ENCODE data around the gene ABCD1.

The ABCD1 gene

DNA sequence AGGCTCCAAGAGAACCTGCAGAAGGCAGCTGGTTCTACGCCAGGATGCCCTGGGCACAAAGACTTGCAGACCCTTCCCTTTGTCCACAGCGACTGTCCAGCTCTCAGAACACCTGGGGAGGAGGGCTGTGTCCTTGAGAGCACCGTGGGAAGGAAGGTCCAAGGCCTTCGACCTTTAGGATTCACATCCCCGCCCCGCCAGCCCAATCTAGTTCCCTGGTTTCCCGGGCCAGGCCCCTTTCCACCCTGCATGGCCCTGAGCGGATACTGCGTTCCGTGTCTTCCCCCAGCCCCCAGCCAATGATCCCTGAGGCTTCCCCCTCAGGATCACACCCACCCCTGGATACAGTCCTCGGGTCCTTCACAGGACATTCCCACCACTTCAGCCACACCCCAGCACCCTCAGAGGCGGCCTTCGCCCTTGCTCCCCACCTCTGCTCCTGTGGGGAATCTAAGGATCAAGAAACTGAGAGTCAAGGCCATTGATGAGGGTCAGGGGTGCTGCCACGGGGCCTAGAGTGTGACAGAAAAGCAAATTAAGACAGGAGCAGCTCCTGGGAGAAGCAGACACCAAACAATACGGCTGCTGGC is 9.1 kb downstream of the ABCD1 start:
- TF ChIP-seq, protein P1, sequence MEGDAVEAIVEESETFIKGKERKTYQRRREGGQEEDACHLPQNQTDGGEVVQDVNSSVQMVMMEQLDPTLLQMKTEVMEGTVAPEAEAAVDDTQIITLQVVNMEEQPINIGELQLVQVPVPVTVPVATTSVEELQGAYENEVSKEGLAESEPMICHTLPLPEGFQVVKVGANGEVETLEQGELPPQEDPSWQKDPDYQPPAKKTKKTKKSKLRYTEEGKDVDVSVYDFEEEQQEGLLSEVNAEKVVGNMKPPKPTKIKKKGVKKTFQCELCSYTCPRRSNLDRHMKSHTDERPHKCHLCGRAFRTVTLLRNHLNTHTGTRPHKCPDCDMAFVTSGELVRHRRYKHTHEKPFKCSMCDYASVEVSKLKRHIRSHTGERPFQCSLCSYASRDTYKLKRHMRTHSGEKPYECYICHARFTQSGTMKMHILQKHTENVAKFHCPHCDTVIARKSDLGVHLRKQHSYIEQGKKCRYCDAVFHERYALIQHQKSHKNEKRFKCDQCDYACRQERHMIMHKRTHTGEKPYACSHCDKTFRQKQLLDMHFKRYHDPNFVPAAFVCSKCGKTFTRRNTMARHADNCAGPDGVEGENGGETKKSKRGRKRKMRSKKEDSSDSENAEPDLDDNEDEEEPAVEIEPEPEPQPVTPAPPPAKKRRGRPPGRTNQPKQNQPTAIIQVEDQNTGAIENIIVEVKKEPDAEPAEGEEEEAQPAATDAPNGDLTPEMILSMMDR (IDR thresholded peaks at IDR 0.05; ENCODE audit: poor library complexity, severe bottlenecking): no peak
- Histone ChIP-seq H3K27me3 (ENCODE audit: insufficient read depth, poor library complexity, severe bottlenecking) (no peaks in the 10 kb centered on the region), H3K4me3 (ENCODE audit: severe bottlenecking) (no peak overlapping the region), H3K27ac (ENCODE audit: poor library complexity, severe bottlenecking) (no peak overlapping the region), H3K9me3 (ENCODE audit: severe bottlenecking) (no peaks in the 10 kb centered on the region), H3K36me3 (ENCODE audit: low read depth) (no peaks in the 10 kb centered on the region), H3K4me1 (ENCODE audit: insufficient read depth, poor library complexity, severe bottlenecking) (no peaks in the 10 kb centered on the region)
- ATAC-seq (ENCODE audit: low read depth) (no peak), DNase-seq (ENCODE audit: low spot score) (no peak)

DNA sequence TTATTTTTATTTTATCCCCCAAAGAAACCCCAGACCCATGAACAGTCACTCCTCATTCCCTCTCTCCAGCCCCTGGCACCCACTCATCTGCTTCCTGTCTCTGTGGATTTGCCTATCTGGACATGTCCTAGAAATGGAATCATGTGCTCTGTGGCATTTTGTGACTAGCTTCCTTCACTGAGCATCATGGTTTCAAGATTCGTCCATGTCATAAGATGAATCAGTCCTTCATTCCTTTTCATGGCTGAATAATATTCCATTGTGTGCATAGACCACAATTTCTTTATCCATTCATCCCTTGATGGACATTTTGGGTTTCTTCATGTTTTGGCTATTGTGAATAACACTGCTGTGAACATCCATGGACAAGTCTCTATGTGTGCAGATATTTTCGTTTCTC is 10.2 kb downstream of the ABCD1 start:
- Histone ChIP-seq H3K4me1 (ENCODE audit: insufficient read depth, poor library complexity, severe bottlenecking) (no peaks in the 10 kb centered on the region), H3K4me3 (ENCODE audit: severe bottlenecking) (no peak overlapping the region), H3K27me3 (ENCODE audit: insufficient read depth, poor library complexity, severe bottlenecking) (no peaks in the 10 kb centered on the region), H3K36me3 (ENCODE audit: low read depth) (no peaks in the 10 kb centered on the region), H3K27ac (ENCODE audit: poor library complexity, severe bottlenecking) (no peak overlapping the region), H3K9me3 (ENCODE audit: severe bottlenecking) (no peaks in the 10 kb centered on the region)
- ATAC-seq (ENCODE audit: low read depth) (no peak), DNase-seq (ENCODE audit: low spot score) (no peak)
- TF ChIP-seq, protein P1 (IDR thresholded peaks at IDR 0.05; ENCODE audit: poor library complexity, severe bottlenecking): no peak

DNA sequence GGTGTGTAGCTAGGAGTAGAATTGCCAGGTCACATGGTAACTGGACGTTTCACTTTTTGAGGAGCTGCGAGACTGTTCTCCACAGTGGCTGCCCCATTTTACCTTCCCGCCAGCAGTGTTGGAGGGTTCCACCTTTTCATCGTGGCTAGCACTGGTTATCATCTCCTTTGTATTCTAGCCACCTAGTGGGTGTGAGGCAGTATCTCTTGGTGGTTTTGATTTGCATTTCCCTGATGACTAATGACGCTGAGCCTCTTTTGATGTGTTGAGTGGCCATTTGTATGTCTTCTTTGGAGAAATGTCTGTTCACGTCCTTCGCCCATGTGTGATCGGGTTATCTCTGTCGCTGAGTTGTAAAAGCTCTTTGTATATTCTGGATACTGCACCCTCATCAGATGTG is 10.6 kb downstream of the ABCD1 start:
- no peaks in the 10 kb centered on the region for H3K4me1 ChIP-seq (ENCODE audit: insufficient read depth, poor library complexity, severe bottlenecking)
- no peaks in the 10 kb centered on the region for H3K36me3 ChIP-seq (ENCODE audit: low read depth)
- no peaks in the 10 kb centered on the region for H3K9me3 ChIP-seq (ENCODE audit: severe bottlenecking)
- DNase-seq (ENCODE audit: low spot score): no peak
- ATAC-seq (ENCODE audit: low read depth): no peak
- H3K4me3 ChIP-seq (ENCODE audit: severe bottlenecking): no peak overlapping the region
- no peaks in the 10 kb centered on the region for H3K27me3 ChIP-seq (ENCODE audit: insufficient read depth, poor library complexity, severe bottlenecking)
- H3K27ac ChIP-seq (ENCODE audit: poor library complexity, severe bottlenecking): no peak overlapping the region
- TF ChIP-seq, protein P1 (IDR thresholded peaks at IDR 0.05; ENCODE audit: poor library complexity, severe bottlenecking): no peak

DNA sequence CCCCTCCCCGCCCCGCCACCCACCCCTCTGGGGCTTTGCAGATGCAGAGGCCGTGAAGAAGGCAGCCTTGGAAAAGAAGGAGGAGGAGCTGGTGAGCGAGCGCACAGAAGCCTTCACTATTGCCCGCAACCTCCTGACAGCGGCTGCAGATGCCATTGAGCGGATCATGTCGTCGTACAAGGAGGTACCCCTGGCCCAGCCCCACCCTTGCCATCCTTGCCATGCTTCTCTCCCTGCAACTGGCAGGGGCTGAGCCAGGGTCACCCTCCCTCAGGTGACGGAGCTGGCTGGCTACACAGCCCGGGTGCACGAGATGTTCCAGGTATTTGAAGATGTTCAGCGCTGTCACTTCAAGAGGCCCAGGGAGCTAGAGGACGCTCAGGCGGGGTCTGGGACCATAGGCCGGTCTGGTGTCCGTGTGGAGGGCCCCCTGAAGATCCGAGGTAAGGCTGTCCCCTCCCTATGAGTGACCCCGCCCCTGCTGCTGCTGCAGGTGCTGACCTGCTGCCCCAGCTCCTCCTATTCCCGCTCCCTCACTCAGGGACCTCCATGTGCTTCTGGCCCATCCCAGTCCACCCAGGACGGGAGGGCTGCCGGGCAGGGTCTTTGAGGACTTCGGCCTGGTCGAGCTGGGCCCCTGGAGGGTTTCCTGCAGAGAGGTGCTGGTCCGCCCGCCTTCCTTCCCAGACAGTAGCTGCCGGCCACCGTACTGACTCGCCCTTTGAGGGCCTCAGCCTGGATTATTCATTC is 11.6 kb downstream of the ABCD1 start:
- Histone ChIP-seq H3K9me3 (ENCODE audit: severe bottlenecking) (no peaks in the 10 kb centered on the region), H3K4me3 (ENCODE audit: severe bottlenecking) (no peak overlapping the region), H3K36me3 (ENCODE audit: low read depth) (no peaks in the 10 kb centered on the region), H3K27me3 (ENCODE audit: insufficient read depth, poor library complexity, severe bottlenecking) (no peaks in the 10 kb centered on the region), H3K4me1 (ENCODE audit: insufficient read depth, poor library complexity, severe bottlenecking) (no peaks in the 10 kb centered on the region), H3K27ac (ENCODE audit: poor library complexity, severe bottlenecking) (no peak overlapping the region)
- ATAC-seq (ENCODE audit: low read depth) (no peak), DNase-seq (ENCODE audit: low spot score) (no peak)
- TF ChIP-seq, protein P1 (IDR thresholded peaks at IDR 0.05; ENCODE audit: poor library complexity, severe bottlenecking): no peak

DNA sequence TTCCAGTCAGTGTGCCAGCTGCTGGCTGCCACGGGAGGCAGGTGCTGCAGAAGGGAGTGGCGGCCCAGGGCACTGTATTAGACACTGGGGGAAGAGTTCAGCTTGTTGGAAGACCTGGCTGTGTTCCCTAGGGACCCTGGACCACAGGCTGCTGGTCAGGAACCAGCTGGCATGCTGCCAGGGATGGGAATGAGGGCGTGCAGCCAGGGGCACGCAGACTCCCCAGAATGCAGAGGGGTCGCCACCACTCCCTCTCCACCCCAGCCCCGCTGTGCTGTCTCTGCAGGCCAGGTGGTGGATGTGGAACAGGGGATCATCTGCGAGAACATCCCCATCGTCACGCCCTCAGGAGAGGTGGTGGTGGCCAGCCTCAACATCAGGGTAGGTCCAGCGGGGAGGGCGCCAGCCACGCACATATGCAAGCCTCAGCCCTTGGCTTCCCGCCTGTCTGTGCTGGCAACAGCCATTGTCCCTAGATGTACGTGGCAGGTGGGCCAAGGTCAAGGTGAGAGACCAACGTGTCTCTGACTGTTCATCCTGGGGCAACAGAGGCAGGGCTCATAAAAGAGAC is 12.3 kb downstream of the ABCD1 start:
- no peaks in the 10 kb centered on the region for H3K27me3 ChIP-seq (ENCODE audit: insufficient read depth, poor library complexity, severe bottlenecking)
- ATAC-seq (ENCODE audit: low read depth) (no peak), DNase-seq (ENCODE audit: low spot score) (no peak)
- TF ChIP-seq, protein P1 (IDR thresholded peaks at IDR 0.05; ENCODE audit: poor library complexity, severe bottlenecking): no peak
- no peaks in the 10 kb centered on the region for H3K9me3 ChIP-seq (ENCODE audit: severe bottlenecking)
- no peak overlapping the region for H3K4me3 ChIP-seq (ENCODE audit: severe bottlenecking)
- no peaks in the 10 kb centered on the region for H3K4me1 ChIP-seq (ENCODE audit: insufficient read depth, poor library complexity, severe bottlenecking)
- no peaks in the 10 kb centered on the region for H3K36me3 ChIP-seq (ENCODE audit: low read depth)
- no peak overlapping the region for H3K27ac ChIP-seq (ENCODE audit: poor library complexity, severe bottlenecking)

Measured in RWPE2 (cell line).